Gastroesophageal sphincter (tissue), 4 donors: ENCODE data around the gene GADD45A. TPM values are rescaled to one million over a fixed set of nuclear protein-coding genes. Genes with fewer than 3 reads are reported as not detected.

Source experiments
- ATAC-seq: fragments of 150-250 bp; one replicate; pipeline ENCODE4 v1.9.1; 2016; ENCODE audit warnings: mild to moderate bottlenecking, moderate library complexity
- H3K27ac ChIP-seq, 4 donors: fragments of 200-600 bp; sonication (generic) in 3 of 4; 1 replicate in 3 of 4; 2 replicates in 1 of 4; pipeline ENCODE4 v1.5.1; 2016 to 2019
- H3K27me3 ChIP-seq: fragments of 200-600 bp; sonication (generic); one replicate; pipeline ENCODE4 v1.5.1; 2019
- H3K36me3 ChIP-seq, 2 donors: fragments of 200-600 bp; sonication (generic); one replicate each; pipeline ENCODE4 v1.5.1; 2019; ENCODE audit warnings: control low read depth in 1 of 2
- H3K4me1 ChIP-seq, 3 donors: fragments of 200-600 bp; sonication (generic); 1 replicate in 2 of 3; 2 replicates in 1 of 3; pipeline ENCODE4 v1.5.1; 2016 to 2019; ENCODE audit warnings: control low read depth in 2 of 3
- H3K4me3 ChIP-seq, 2 donors: fragments of 200-600 bp; sonication (generic); one replicate each; pipeline ENCODE4 v1.5.1; 2019; ENCODE audit warnings: mild to moderate bottlenecking in 1 of 2, moderate library complexity in 1 of 2
- H3K9me3 ChIP-seq, 3 donors: fragments of 200-600 bp; sonication (generic); one replicate each; pipeline ENCODE4 v1.5.1; 2017 to 2019; ENCODE audit warnings: control low read depth in 2 of 3
- EP300 ChIP-seq: sonication (generic); formaldehyde crosslinking; IDR thresholded peaks from one replicate; pipeline ENCODE4 v1.6.1; 2017; ENCODE audit warnings: antibody characterized with exemption, mild to moderate bottlenecking
- POLR2A ChIP-seq, 2 donors: fragments of 450-650 bp; IDR thresholded peaks; one replicate each; pipeline ENCODE4 v1.6.1; 2017; ENCODE audit warnings: antibody characterized with exemption in 2 of 2, mild to moderate bottlenecking in 2 of 2, moderate library complexity in 1 of 2
- POLR2AphosphoS5 ChIP-seq: sonication (generic); formaldehyde crosslinking; IDR thresholded peaks from one replicate; pipeline ENCODE4 v1.6.1; 2017; ENCODE audit warnings: antibody characterized with exemption
- whole genome bisulfite sequencing, 2 donors: methylation state at CpG; one replicate each; pipeline ENCODE4 v1.1.5; 2018; ENCODE audit warnings: low coverage in 1 of 2; 5-methylcytosine and 5-hydroxymethylcytosine counted together
- total RNA-seq, 4 donors: library from RNA; depleted of rRNA; stranded (reverse); fragments of >200 nt; gene quantifications; one replicate each; pipeline ENCODE4 v1.1.0, GENCODE V29; 2016
- TF ChIP-seq, protein P1 (sequence below), 4 experiments: fragments of 200-600 bp in 2 of 4; fragments of 450-650 bp in 2 of 4; sonication (generic) in 1 of 4; IDR thresholded peaks; one replicate each; pipeline ENCODE4 v1.5.1; 2017 to 2019; ENCODE audit warnings: antibody characterized with exemption in 4 of 4, mild to moderate bottlenecking in 2 of 4, moderate library complexity in 2 of 4

The GADD45A gene
- total RNA-seq, 4 donors from 2014 or later, result 58.7 to 69.9 (median 65.6) TPM

DNA sequence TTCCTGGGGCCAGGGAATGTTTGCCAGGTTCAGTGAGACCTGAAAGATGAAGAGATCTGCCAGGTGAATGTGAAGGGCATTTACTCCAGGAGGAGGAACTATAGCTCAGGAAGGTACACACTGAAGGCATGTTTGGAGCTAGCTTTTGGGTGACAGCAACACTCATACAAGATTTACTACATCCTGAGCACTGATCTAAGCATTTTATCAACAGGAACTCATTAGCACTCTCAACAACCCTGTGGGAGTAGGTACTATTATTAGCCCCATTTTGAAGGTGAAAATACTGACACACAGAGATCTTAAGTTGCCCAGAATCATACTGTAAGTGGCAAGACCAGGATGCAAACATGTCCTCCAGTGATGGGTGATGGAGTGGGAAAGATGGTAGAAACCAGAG is 6.7 kb downstream of the GADD45A start:
- peaks cover 5 to 13% (median 6%) of the 10 kb centered on the region in 3 donors for H3K4me1 ChIP-seq
- no peak overlapping the region for H3K27ac ChIP-seq
- H3K4me3 ChIP-seq, result no peak overlapping the region
- no peaks in the 10 kb centered on the region for H3K9me3 ChIP-seq
- H3K27me3 ChIP-seq, result no peaks in the 10 kb centered on the region
- TF ChIP-seq POLR2A (IDR thresholded peaks at IDR 0.05), result no peak
- TF ChIP-seq, protein P1, sequence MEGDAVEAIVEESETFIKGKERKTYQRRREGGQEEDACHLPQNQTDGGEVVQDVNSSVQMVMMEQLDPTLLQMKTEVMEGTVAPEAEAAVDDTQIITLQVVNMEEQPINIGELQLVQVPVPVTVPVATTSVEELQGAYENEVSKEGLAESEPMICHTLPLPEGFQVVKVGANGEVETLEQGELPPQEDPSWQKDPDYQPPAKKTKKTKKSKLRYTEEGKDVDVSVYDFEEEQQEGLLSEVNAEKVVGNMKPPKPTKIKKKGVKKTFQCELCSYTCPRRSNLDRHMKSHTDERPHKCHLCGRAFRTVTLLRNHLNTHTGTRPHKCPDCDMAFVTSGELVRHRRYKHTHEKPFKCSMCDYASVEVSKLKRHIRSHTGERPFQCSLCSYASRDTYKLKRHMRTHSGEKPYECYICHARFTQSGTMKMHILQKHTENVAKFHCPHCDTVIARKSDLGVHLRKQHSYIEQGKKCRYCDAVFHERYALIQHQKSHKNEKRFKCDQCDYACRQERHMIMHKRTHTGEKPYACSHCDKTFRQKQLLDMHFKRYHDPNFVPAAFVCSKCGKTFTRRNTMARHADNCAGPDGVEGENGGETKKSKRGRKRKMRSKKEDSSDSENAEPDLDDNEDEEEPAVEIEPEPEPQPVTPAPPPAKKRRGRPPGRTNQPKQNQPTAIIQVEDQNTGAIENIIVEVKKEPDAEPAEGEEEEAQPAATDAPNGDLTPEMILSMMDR (IDR thresholded peaks at IDR 0.05), result no peak
- no peak for TF ChIP-seq EP300
- no peak for TF ChIP-seq POLR2AphosphoS5
- no peak for ATAC-seq
- H3K36me3 ChIP-seq, result peaks cover 0 to 20% of the 10 kb centered on the region in 2 donors

DNA sequence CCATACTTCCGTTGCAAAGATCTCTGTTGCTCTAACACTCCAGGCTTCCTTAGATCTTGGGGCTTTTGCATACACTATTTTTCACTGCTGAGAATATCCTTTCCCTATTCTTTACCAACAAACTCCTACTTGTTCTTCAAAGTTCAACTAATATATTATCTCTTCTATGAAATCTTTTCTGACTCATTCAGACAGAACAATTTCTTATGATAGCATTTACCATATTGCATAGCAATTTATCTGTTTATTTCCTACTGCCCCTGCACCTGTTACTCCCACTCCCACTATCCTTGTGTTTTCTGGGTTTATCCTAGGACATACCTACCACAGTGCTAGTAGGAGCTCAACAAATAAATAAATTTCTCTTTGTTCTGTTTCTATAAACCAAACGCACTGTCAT is 11.0 kb downstream of the GADD45A start:
- no peak for ATAC-seq
- H3K4me3 ChIP-seq, result no peak overlapping the region
- H3K27ac ChIP-seq, result no peak overlapping the region
- 85 to 88% methylated on average over 2 of the region's 2 CpGs for WGBS, 2 donors
- H3K27me3 ChIP-seq, result no peaks in the 10 kb centered on the region
- TF ChIP-seq, protein P1 (IDR thresholded peaks at IDR 0.05), result no peak
- TF ChIP-seq EP300, result no peak
- TF ChIP-seq POLR2A (IDR thresholded peaks at IDR 0.05), result no peak
- TF ChIP-seq POLR2AphosphoS5, result no peak
- H3K9me3 ChIP-seq, result no peaks in the 10 kb centered on the region
- H3K36me3 ChIP-seq, result peaks cover 0 to under 1% of the 10 kb centered on the region in 2 donors
- no peaks in the 10 kb centered on the region for H3K4me1 ChIP-seq

DNA sequence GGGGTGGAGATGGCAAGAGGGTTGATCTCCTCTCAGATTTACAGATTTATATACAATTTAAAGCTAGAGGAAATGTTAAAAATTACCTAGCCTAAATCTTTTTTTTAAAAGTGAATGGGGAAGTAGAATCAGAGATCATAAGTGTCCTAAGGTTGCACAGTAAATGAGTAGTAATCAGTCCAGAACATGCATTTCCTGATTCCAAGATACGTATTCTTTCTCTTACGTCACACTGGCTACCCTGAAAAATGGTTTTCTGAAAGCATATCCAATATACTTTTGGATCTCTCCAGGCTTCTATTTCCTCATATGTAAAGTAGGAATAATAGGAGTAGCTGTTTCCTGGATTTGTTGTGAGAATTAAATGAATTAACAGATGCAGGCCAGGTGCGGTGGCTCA is 11.7 kb downstream of the GADD45A start:
- TF ChIP-seq EP300 (no peak), POLR2AphosphoS5 (no peak), POLR2A (IDR thresholded peaks at IDR 0.05) (no peak)
- TF ChIP-seq, protein P1 (IDR thresholded peaks at IDR 0.05), result no peak
- Histone ChIP-seq H3K9me3 (no peaks in the 10 kb centered on the region), H3K4me1 (no peaks in the 10 kb centered on the region), H3K27ac (no peak overlapping the region), H3K27me3 (no peaks in the 10 kb centered on the region), H3K36me3 (peaks cover 0 to 8% of the 10 kb centered on the region in 2 donors), H3K4me3 (no peak overlapping the region)
- no peak for ATAC-seq
- WGBS, 2 donors, result 70 to 83% methylated on average over 2 to 3 of the region's 3 CpGs

DNA sequence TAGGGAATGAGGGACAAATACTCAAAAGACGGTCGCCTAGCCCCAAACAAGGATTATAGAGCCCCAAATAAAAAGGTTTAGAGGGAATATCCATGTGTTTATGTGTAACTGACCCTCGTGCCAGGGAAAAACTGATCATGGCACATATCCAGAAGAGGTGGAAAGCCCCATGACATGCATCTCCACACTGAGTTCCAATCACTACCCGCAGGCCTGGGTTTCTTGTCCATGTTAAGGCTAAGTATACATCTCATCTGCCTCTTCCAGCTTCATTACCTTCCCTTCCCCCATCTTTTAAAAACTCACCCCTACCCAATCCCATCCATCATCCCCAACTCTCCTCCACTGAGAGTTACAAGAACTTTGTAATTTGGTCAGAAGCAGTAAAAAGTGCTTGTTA is 15.2 kb downstream of the GADD45A start:
- no peaks in the 10 kb centered on the region for H3K4me1 ChIP-seq
- H3K27ac ChIP-seq, result no peak overlapping the region
- TF ChIP-seq, protein P1 (IDR thresholded peaks at IDR 0.05), result no peak
- no peak for TF ChIP-seq POLR2A (IDR thresholded peaks at IDR 0.05)
- no peak for TF ChIP-seq EP300
- TF ChIP-seq POLR2AphosphoS5, result no peak
- H3K4me3 ChIP-seq, result no peak overlapping the region
- no peaks in the 10 kb centered on the region for H3K9me3 ChIP-seq
- H3K27me3 ChIP-seq, result no peaks in the 10 kb centered on the region
- WGBS, 2 donors, result 91 to 95% methylated on average over 3 to 4 of the region's 4 CpGs
- H3K36me3 ChIP-seq, result peaks cover 0 to 34% of the 10 kb centered on the region in 2 donors
- ATAC-seq, result no peak

DNA sequence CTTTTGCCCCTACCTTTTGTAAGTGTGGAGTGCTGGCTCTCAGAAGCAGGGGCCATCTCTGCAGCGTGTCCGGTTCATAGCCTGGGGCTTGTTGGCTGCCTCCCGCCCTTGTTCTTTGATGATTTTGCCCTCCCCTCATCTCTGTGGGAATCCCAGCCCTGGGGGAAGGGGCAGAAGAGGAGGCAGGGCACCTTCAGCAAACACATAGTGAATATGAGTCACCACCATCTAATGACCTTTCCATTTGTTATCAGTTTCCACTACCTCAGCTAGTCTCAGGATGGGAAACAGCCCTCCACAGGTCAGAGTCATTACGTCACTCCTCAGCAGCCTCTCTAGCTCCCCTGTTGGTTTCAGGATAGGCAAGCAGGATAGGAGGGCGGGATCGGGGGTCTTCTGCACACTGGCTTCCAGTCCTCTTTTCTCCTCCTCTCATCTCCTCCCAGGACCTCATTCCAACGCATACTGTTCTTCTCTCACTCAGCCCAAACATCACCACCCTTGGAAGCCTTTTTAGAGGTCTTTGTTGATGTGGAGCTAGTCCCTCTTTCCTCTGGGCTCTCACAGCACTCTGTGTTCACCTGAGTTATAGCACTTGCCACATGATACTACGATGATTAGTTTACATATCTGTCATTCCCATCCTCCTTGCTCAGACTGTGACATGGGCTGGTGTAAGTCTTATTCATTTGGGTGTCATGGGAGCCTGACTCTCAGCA is 15.8 kb downstream of the GADD45A start:
- H3K27ac ChIP-seq, result no peak overlapping the region
- 42 to 66% methylated on average over 5 to 6 of the region's 8 CpGs for WGBS, 2 donors
- no peak overlapping the region for H3K4me3 ChIP-seq
- TF ChIP-seq, protein P1 (IDR thresholded peaks at IDR 0.05), result no peak
- TF ChIP-seq POLR2AphosphoS5, result peak; percentile 5
- no peaks in the 10 kb centered on the region for H3K27me3 ChIP-seq
- H3K9me3 ChIP-seq, result no peaks in the 10 kb centered on the region
- peak; percentile 65 for ATAC-seq
- peaks cover 0 to 40% of the 10 kb centered on the region in 2 donors for H3K36me3 ChIP-seq
- peaks cover 0 to 2% (median 0%) of the 10 kb centered on the region in 3 donors for H3K4me1 ChIP-seq
